Aorta (tissue), 5 donors: ENCODE results near the gene TMEM269. TPM values are rescaled to one million over a fixed set of nuclear protein-coding genes. Genes with fewer than 3 reads are reported as not detected.

ENCODE experiments used
- ATAC-seq: fragments of 200-7000 bp; cut with Tn5 transposase; one replicate; pipeline ENCODE4 v1.9.1; 2022; ENCODE audit warnings: moderate library complexity; ENCODE audit not compliant: low FRiP score
- DNase-seq, 2 donors: peaks; one replicate each; pipeline ENCODE4 v3.0.0-alpha.2; 2020
- H3K27ac ChIP-seq, 2 donors: one replicate each; pipeline ENCODE4 v1.5.1; 2013; ENCODE audit warnings: low read length in 2 of 2, mild to moderate bottlenecking in 2 of 2, moderate library complexity in 2 of 2, control low read depth in 1 of 2, inconsistent platforms in 1 of 2, low read depth in 1 of 2
- H3K27me3 ChIP-seq, 2 donors: one replicate each; pipeline ENCODE4 v1.6.1; 2013; ENCODE audit warnings: control low read depth in 1 of 2, low read length in 1 of 2, mild to moderate bottlenecking in 1 of 2, moderate library complexity in 1 of 2; ENCODE audit not compliant: insufficient read depth in 2 of 2, control insufficient read depth in 1 of 2
- H3K36me3 ChIP-seq, 2 donors: one replicate each; pipeline ENCODE4 v1.6.1; 2013; ENCODE audit warnings: control low read depth in 1 of 2, low read length in 1 of 2, mild to moderate bottlenecking in 1 of 2; ENCODE audit not compliant: insufficient read depth in 2 of 2, control insufficient read depth in 1 of 2
- H3K4me1 ChIP-seq, 2 donors: one replicate each; pipeline ENCODE4 v1.6.1; 2013; ENCODE audit warnings: low read length in 2 of 2, control low read depth in 1 of 2, mild to moderate bottlenecking in 1 of 2, moderate library complexity in 1 of 2; ENCODE audit not compliant: insufficient read depth in 2 of 2, control insufficient read depth in 1 of 2
- H3K4me3 ChIP-seq, 2 donors: one replicate each; pipeline ENCODE4 v1.5.1; 2013; ENCODE audit warnings: low read length in 2 of 2, control low read depth in 1 of 2, mild to moderate bottlenecking in 1 of 2
- H3K9me3 ChIP-seq: one replicate; pipeline ENCODE4 v1.6.1; 2013; ENCODE audit warnings: mild to moderate bottlenecking, low read length; ENCODE audit not compliant: control insufficient read depth
- WGBS, 2 donors: extraction: QIAGEN DNeasy Blood & Tissue Kit; methylation state at CpG; one replicate each; pipeline ENCODE4 v1.1.7; 2013; 5-methylcytosine and 5-hydroxymethylcytosine counted together
- intact Hi-C, 2 donors: fragments of 100-400 bp; cut with DNase I; formaldehyde crosslinking; loops; one replicate each; pipeline versions ENCODE4 v1.14.2 to v1.15.0; 2022
- long read RNA-seq, 2 donors: library from polyadenylated mRNA; unstranded; transcript quantifications; one replicate each; pipeline ENCODE4 v2.0.0, GENCODE V29; 2020 to 2021
- polyA plus RNA-seq, 2 donors: library from polyadenylated mRNA; stranded (reverse); fragments of 200-250 nt; gene quantifications; one replicate each; pipeline ENCODE4 v1.2.3, GENCODE V29; 2013
- total RNA-seq, 2 donors: library from RNA; stranded (reverse); fragmentation: NEBNext Ultra II Directional; extraction: Animal tissue kit (Norgen Biotek cat#: 25700); gene quantifications; one replicate each; pipeline ENCODE4 v1.2.1, GENCODE V29; 2021
- donor health status: healthy with polysubstance abuse.
- donor health status: Bipolar disorder and iron deficiency.
- donor health status: DM: no; HTN: no; CAD: no.
- donor health status: DM: no; HTN: no; CAD: no.
- donor health status: DM: yes; HTN: yes; CAD: no.

TMEM269 gene, protein sequence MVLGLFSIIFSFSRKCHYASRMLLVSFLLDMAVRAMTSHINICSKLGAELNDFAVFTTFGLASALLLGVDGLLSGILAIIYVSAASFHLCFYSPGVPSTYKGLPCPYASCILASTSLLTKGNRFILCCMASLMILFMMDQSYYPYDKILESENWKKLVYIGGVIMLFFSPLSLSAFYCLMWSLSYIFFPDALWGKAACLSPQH
- total RNA-seq (under 1 TPM in 1 of 2 donors, not detected in 1; 0.13 TPM), polyA plus RNA-seq (not detected)
- long read RNA-seq, donor 1, result 0 reads
- long read RNA-seq, donor 2, partial matches to known transcripts, result 0 of 1 reads
- long read RNA-seq, donor 2, other reads (novel, unspliced or antisense), result 1 of 1 reads

- intact Hi-C loops, result no loop called here
- 8 to 10% methylated on average over 51 to 54 of the region's 54 CpGs for WGBS, 2 donors
Observed at GRCh38 chr1:42784946-42785693, at the start of gene TMEM269. TSS of gene TMEM269 (plus strand) at chr1:42784991. CDS start at chr1:42789894, 4,903 bp downstream.

GRCh38 chr1:42735056-42735455, 49.7 kb upstream of the TMEM269 start:
- no peak overlapping the region for H3K27ac ChIP-seq
- WGBS, 2 donors, result 84 to 86% methylated on average over 11 of the region's 11 CpGs
- no peaks in the 10 kb centered on the region for H3K27me3 ChIP-seq
- intact Hi-C loops, result no loop called here
- no peaks in the 10 kb centered on the region for H3K4me1 ChIP-seq
- H3K4me3 ChIP-seq, result no peak overlapping the region
- H3K36me3 ChIP-seq, result no peaks in the 10 kb centered on the region
- DNase-seq (no peak), ATAC-seq (no peak)
- H3K9me3 ChIP-seq, result no peaks in the 10 kb centered on the region

More at GRCh38 chr1:42784946-42785693, at the start of gene TMEM269:
- Histone ChIP-seq H3K27me3 (no peaks in the 10 kb centered on the region), H3K36me3 (no peaks in the 10 kb centered on the region), H3K4me1 (no peaks in the 10 kb centered on the region), H3K4me3 (peak within 1 kb of the TSS in 1 of 2 donors; percentile 4), H3K9me3 (no peaks in the 10 kb centered on the region), H3K27ac (no peak within 1 kb of the TSS)
- ATAC-seq (peak; percentile 56), DNase-seq (peak; percentile 57 to 76)

GRCh38 chr1:42735477-42736105, 49.2 kb upstream of the TMEM269 start:
- intact Hi-C loops, result no loop called here
- no peak overlapping the region for H3K27ac ChIP-seq
- DNase-seq, result no peak
- H3K4me3 ChIP-seq, result no peak overlapping the region
- no peaks in the 10 kb centered on the region for H3K27me3 ChIP-seq
- WGBS, 2 donors, result 86 to 87% methylated on average over 14 of the region's 14 CpGs
- no peak for ATAC-seq
- H3K9me3 ChIP-seq, result no peaks in the 10 kb centered on the region
- no peaks in the 10 kb centered on the region for H3K4me1 ChIP-seq
- no peaks in the 10 kb centered on the region for H3K36me3 ChIP-seq

DNA sequence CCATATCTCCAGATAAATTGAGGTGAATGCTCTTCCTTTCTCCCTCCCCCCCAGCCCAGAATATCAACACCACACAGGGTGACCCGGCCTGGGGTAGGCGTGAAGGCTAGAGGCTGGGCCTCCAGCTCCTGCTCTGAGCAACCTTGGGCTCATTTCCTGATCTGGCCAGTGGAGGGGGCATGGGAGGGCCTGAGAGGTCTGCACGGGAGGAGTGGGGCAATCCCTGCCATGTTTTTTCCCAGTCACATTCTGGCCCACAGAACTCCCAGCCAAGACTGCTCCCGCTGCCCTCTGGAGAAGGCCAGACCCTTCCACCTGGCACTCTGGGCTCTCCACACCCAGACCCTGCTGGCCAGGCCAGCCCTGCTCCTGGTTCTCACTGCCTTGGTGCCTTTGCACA, 48.6 kb upstream of the TMEM269 start:
- Histone ChIP-seq H3K27me3 (no peaks in the 10 kb centered on the region), H3K9me3 (no peaks in the 10 kb centered on the region), H3K27ac (no peak overlapping the region), H3K4me3 (no peak overlapping the region), H3K4me1 (no peaks in the 10 kb centered on the region), H3K36me3 (no peaks in the 10 kb centered on the region)
- intact Hi-C loops, result no loop called here
- no peak for DNase-seq
- ATAC-seq, result no peak
- 67 to 76% methylated on average over 4 of the region's 4 CpGs for WGBS, 2 donors

GRCh38 chr1:42736571-42737200, 48.1 kb upstream of the TMEM269 start:
- no peaks in the 10 kb centered on the region for H3K4me1 ChIP-seq
- ATAC-seq (no peak), DNase-seq (no peak)
- H3K36me3 ChIP-seq, result no peaks in the 10 kb centered on the region
- H3K27ac ChIP-seq, result no peak overlapping the region
- WGBS, 2 donors, result 86 to 92% methylated on average over 8 of the region's 8 CpGs
- H3K4me3 ChIP-seq, result no peak overlapping the region
- intact Hi-C loops, result no loop called here
- H3K9me3 ChIP-seq, result no peaks in the 10 kb centered on the region
- H3K27me3 ChIP-seq, result no peaks in the 10 kb centered on the region

DNA sequence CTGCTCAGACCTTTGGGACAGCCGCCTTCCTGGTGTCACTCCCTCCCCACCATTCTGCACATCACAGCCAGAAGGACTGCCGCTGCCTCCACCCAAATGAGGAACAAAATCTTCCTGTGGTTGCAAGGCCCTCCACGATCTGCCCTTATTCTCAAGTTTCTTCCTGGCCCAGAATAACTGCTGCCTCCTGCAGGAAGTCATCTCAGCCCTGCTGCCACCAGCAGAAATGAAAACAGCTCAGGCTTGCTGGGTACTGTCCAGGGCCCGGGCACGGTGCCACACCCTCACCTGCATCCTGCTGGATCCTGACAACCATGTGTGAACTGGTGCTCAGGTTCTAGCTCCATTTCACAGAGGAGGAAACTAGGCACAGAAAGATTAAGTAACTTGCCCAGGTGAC, 47.5 kb upstream of the TMEM269 start:
- H3K4me1 ChIP-seq, result no peaks in the 10 kb centered on the region
- H3K4me3 ChIP-seq, result no peak overlapping the region
- no peaks in the 10 kb centered on the region for H3K9me3 ChIP-seq
- 57 to 58% methylated on average over 5 of the region's 5 CpGs for WGBS, 2 donors
- H3K27ac ChIP-seq, result no peak overlapping the region
- ATAC-seq (no peak), DNase-seq (no peak)
- no peaks in the 10 kb centered on the region for H3K27me3 ChIP-seq
- intact Hi-C loops, result no loop called here
- no peaks in the 10 kb centered on the region for H3K36me3 ChIP-seq

DNA sequence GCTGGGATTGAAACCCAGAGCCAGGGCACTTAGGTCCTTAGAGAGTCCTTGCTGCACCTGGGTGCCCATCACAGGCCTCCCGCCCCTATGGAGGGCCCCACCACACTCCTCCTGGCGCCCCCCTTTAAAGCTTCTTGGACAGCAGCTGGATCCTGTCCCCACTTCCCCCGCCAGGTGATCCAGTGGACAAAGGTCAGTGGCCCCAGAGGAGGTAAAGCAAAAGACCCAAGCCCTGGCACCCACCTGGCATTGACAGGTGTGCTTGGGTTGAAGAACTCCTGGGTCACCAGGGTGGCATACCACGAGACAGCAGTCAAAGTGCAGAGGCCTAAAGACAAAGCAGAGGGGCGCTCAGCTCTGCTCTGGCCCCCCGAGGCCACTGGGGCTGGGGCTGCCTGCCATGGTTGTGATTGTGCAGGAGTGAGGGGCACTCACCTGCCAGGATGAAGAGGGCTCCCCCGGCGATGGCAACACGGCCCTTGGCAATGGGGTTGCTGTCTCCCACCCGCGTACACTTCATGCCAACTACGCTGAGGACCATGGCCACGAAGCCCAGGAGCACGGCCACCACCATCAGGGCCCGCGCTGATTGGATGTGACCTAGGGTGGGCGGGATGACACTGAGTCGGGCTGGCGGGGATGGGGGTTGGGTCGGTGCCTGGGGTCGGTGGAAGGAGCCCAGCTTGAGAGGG, 46.7 kb upstream of the TMEM269 start:
- DNase-seq (no peak), ATAC-seq (no peak)
- intact Hi-C loops, result no loop called here
- H3K4me3 ChIP-seq, result no peak overlapping the region
- H3K27me3 ChIP-seq, result no peaks in the 10 kb centered on the region
- H3K27ac ChIP-seq, result no peak overlapping the region
- no peaks in the 10 kb centered on the region for H3K4me1 ChIP-seq
- 90% methylated on average over 21 of the region's 21 CpGs for WGBS, 2 donors
- H3K9me3 ChIP-seq, result no peaks in the 10 kb centered on the region
- no peaks in the 10 kb centered on the region for H3K36me3 ChIP-seq

DNA sequence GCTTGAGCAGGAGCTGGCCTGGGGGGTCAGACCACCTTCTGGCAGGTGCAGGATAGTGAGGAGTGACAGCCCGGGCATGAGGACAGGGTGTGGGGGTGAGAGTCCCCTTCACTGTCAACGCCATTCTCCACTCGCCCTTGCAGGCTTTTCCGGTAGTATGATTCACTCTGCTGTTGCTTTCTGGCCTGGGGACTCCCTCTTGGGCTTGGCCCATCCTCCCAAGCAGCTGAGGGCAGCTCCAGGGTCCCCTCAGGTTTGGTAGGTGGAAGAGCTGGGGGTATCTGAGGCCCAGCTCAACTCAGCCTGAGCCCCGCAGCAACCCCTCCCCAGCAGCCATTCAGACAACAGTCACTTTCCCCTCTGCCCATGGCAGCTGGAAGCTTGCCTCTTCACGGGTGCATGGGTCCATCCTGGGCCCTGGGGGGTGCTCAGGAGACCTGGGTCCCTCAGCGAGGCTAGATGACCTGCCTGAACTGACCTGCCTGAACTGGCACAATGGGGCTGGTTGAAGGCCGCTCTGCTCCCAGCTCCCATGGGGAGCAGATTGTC, 46.0 kb upstream of the TMEM269 start:
- ATAC-seq (no peak), DNase-seq (no peak)
- Histone ChIP-seq H3K36me3 (no peaks in the 10 kb centered on the region), H3K27ac (no peak overlapping the region), H3K4me1 (no peaks in the 10 kb centered on the region), H3K4me3 (no peak overlapping the region), H3K9me3 (no peaks in the 10 kb centered on the region), H3K27me3 (no peaks in the 10 kb centered on the region)
- intact Hi-C loops, result no loop called here
- 88 to 90% methylated on average over 8 of the region's 8 CpGs for WGBS, 2 donors
